ENCODE measurements around the gene MCTP1. TPM values are rescaled to one million over a fixed set of nuclear protein-coding genes. Genes with fewer than 3 reads are reported as not detected.

Gene MCTP1
- total RNA-seq, 1 experiment from 2014 or later = 16.6 TPM

DNA sequence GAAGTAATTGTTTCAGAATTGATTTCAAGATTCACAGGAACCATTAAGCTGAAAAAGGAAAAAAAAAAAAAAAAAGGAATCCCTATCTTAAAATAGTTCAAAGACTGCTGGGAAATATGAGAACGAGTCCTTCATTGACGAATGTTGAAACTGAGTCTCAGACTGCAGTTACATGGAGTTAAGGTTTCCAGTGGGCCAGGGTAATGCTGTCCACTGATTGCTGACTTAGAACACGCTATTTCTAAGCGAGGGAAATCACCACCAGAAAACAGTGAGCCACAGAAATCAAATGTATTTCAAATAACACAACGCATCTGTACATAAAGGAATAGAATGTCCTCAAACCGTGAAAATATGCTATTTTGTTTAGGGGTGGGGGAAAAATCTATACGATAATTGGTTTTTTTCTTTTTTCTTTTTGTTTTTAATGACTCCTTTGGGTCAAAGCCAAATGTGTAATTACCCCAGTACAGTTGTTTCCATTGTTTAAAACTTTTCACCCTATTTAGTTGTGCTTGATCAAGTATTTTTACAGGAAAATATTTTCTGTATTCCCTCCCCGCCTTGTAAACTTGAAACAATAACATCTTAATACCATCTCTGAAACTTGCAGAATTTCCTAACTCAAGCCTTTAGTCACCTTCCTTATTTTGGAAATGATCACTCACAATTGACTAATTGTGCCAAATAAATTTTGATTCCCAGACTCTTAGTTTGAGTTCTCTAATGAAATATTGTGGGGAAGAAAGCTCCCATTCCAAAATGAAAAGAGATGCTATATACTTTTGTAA, 208.3 kb downstream of the MCTP1 start:
- DNase-seq (ENCODE audit: low read depth) = no peak

DNA sequence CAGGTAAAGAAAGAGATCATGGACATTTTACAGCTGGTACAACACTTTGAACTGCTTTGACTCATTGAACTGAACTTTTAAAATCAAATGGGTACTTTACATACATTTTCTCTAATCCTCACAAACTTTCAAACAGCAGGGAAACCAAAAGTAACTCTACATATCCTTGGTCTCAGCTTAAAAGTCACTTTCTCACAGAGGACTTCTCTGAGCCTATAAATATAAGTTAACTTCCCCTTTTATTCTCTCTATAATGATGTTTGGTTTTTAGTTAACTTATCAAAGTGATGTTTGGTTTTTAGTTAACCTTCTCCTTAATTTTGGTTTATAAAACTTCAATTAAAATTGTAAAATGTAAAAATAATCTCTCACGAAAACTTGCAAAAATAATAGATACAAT, 209.8 kb downstream of the MCTP1 start:
- no peak for DNase-seq (ENCODE audit: low read depth)

DNA sequence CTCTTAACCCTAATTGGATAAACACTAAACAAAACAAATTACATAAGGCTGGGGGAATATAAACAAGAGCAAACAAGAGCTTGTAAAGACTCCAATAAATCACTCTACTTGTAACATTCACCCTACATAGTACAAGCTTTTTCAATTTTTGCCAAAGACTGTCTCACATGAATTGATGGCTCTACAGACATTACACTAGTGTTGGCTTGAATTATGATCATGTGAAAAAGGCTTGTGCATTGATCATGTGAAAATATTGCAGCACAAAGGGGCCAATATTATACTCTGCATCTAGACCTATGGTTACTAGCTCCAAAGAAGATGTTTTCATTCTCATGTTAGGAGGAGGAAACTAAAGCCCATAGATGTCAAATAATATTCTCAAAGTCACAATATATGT, 212.6 kb downstream of the MCTP1 start:
- DNase-seq (ENCODE audit: low read depth) = no peak

DNA sequence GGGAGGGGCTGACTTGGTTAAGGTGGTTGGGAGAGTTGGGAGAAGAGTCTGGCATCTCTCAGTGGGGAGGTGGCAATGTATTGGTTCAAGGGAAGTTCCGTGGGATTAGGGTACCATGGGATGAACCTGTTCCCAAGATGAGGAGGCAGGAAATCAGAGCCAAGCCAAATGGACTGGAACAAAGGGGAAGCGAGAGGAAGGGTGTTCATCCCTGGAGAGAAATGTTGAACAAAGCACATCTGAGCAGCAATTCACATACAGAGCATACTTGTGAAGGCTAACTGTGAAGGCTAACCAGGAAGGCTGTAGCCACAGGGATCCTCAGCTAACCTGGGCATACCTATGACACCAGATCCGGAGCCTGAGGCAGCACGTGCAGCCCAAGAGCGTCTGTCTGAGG, 214.0 kb downstream of the MCTP1 start:
- DNase-seq (ENCODE audit: low read depth) = no peak

DNA sequence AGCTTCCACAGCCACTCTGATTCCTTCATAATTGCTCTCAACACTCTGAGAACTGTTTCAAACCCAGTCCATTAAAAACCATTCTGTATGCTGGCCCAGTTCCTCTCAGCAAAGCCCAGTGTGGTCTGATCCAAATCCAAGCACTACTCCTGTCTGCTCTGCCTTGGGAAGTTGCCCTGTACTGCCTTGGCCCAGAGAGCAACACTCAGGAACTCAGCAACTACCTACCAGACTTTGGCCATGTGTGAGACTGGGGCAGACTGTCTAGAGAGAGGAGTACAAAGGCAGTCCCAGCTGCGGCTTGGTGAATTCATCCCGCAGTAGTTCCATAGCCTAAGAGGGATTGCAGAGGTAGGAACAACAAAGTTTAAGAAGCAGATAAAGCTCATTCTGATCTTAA, 214.4 kb downstream of the MCTP1 start:
- DNase-seq (ENCODE audit: low read depth) = no peak

DNA sequence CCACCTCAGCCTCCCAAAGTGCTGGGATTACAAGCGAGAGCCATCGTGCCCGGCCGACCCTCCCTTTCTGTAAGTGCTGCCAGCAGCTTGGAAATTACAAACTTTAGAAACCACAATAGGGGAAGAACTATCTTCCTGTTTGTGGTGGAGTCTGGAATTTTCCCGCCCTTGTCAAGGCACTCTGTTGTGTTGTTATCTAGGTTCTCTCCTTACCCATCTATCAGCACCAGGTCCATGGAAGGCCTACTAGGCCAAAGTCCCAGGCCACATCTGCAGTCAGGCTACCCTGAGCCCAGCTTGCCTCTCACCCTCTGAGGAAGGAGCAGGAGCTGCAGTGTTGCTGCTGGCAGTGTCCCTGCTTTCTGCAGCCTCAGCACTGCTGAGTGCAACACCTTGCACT, 214.9 kb downstream of the MCTP1 start:
- DNase-seq (ENCODE audit: low read depth) = no peak

DNA sequence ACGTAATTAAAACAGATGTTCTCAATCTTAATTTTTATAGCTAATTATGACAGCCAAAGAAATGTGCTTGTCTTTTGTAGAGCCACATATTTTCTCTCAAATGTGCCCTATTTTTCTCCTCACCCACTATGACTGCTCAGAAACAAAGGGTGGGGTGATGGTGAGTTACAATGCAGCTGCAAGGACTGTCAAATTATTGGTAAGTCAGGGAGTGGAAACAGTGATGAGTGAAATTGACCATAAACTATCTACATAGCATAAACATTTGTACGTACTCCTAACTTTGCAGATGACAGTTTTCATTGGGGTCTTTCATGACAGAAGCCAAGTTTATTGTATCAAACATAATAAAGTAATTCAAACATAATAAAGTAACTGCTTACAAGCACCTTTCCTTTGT, 215.9 kb downstream of the MCTP1 start:
- no peak for DNase-seq (ENCODE audit: low read depth)

DNA sequence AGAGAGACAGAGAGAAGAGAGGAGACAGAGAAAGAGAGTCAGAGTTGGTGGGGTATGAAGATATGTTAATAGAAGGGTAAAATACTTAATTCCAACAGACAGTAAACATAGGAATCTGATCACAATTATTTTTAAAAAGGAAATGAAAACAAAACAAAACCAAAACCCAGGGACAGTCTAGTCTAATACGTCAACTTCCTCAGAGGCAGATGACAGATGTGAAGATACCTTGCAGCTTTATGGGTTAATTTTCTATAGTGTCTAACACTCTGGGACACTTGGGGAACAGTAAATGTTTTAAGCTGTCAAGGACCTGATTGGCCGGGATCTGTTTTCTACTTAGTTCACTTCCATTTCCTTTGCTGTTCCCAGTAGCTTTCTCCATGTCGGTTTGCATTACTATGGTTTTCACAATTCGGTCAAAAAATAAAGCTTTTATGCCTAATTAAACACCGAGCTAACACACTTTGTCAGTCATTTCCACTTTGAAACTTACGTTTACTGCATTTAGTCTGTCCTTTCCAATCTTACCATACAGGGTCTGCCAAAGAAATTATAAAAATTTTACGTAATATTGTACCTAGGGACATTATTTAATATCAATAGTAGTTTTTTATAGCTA, 216.5 kb downstream of the MCTP1 start:
- DNase-seq (ENCODE audit: low read depth) = no peak

DNA sequence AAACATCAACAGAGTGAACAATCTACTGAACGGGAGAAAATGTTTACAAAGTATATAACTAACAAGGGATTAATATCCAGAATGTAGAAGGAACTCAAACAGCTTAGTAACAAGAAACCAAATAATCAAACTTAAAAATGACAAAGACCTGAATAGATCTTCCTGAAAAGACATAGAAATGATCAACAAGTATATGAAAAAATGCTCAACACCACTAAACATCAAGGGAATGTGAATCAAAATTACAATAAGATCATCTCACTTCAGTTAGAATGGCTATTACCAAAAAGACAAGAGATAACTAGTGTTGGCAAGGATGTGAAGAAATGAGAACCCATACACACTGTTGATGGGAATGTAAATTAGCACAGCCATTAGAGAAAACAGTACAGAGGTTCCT, 218.8 kb downstream of the MCTP1 start:
- no peak for DNase-seq (ENCODE audit: low read depth)

DNA sequence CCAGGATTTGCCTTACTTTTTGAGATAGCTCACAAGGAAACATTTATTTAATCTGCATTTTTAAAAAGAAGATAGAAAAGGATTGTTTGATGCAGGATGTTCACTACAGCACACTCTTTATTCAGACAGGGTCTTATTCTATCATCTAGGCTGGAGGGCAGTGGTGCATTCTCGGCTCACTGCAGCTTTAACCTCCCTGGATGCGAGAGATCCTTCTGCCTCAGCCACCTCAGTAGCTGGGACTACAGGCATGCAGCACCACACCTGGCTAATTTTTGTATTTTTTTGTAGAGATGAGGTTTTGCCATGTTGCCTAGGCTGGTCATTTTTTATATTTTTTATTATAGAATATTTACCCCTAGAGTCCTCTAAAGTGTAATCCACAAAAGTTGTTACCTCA, 221.4 kb downstream of the MCTP1 start:
- DNase-seq (ENCODE audit: low read depth) = no peak

DNA sequence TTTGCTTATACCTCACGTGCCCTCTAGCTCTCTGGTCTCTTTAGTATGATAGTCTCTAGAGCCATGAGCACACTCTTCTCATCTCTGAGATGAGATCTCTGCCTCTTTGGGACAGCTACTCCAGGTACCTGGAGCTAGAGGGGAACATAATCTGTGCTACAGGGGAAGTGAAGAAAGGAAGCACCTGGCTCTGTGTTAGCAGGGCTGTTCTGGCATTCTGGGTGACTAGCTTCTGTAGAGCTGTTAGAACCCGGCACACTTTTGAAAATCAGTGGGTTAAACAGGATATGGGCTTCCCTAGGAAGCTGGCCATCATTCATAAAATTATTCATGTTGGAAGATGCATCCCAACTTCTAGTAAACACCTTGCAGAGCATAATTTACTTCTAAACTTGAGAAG, 224.8 kb downstream of the MCTP1 start:
- DNase-seq (ENCODE audit: low read depth) = no peak

DNA sequence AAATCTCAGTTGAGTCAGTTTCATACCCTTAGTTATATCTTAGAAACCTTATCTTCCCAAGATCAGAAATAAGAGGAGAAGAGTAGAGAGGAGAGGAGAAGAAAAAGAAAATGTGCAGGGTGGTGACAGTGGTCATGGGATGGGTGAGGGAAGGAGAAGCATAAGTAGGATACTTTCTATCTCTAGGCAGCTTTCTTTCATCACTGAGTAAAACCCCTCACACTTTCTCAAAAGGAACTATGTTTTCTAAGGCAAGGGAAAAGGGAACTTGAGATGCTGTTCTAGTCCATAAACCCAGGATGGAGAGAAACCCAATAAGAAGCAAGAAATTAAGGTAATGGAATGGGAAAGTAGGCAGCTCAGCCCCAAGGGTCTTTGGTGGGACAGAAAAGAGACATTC, 225.3 kb downstream of the MCTP1 start:
- DNase-seq (ENCODE audit: low read depth) = no peak

DNA sequence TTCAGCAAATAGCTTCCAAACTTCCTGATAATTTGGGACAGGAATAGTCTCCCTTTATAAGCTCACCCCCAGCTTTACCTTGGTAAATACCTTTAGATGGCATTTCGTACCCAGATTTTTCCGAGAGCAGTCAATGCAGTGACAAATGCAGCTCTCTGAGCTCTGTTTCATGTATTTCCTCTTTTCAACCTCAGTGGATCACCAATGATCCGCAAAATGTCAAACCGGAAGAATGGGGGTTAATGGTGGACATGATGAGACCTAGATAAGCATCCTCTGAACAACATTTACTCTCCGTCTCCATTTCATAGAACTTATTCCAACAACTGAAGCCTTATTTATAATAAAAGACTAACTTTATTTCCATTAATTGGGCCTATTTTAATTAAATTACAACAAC, 227.3 kb downstream of the MCTP1 start:
- no peak for DNase-seq (ENCODE audit: low read depth)

DNA sequence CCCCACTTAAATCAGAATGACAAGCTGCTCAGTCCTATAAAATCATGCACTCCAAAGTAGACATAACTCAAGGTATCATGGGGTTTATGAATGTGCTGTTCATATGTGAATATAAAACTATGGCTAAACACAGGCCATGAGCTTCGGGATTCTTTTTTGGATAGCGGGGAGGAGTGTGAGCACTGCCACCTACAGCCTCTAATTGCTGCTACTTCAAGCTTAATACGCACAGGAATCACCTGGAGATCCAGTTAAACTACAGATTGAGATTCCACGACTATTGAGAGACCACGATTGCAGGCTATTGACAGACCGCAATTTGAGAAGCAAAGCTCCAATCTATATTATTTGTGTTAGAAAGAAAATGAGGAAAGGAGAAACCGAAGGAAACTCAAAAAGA, 231.6 kb downstream of the MCTP1 start:
- no peak for DNase-seq (ENCODE audit: low read depth)

DNA sequence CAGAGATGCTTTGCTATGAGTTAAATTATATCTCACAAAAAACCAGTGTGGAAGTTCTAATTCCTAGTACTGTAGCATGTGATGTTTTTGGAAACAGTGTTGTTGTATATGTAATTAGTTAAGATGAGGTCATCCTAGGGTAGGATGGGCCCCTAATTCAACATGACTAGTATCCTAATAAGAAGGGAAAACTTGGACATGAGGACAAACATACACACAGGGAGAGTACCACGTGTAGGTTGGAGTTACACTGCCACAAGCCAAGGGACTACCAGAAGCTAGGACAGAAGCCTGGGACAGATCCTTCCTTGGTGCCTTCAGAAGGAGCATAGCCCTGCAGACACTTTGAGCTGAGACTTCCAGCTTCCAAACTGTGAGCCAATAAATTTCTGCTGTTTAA, 234.2 kb downstream of the MCTP1 start:
- DNase-seq (ENCODE audit: low read depth) = no peak

DNA sequence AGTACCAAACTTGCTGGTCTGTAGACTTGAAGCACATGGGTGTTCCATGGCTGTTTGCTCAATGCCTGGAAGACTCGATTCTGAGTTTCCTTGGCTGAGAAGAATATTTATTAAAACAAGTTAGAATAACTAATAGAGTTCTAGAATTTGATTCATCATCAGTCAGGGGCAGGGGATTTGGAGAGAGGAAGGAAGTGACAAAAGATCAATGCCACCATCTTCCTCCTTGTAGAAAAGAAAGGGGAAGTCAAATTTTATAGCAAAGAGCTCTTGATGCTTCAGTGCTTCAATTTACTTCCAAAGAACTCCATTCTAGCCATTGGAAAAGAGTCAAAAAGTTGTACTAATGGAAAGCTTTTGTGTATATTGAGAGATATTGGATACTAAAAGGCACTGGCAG, 236.3 kb downstream of the MCTP1 start:
- no peak for DNase-seq (ENCODE audit: low read depth)

DNA sequence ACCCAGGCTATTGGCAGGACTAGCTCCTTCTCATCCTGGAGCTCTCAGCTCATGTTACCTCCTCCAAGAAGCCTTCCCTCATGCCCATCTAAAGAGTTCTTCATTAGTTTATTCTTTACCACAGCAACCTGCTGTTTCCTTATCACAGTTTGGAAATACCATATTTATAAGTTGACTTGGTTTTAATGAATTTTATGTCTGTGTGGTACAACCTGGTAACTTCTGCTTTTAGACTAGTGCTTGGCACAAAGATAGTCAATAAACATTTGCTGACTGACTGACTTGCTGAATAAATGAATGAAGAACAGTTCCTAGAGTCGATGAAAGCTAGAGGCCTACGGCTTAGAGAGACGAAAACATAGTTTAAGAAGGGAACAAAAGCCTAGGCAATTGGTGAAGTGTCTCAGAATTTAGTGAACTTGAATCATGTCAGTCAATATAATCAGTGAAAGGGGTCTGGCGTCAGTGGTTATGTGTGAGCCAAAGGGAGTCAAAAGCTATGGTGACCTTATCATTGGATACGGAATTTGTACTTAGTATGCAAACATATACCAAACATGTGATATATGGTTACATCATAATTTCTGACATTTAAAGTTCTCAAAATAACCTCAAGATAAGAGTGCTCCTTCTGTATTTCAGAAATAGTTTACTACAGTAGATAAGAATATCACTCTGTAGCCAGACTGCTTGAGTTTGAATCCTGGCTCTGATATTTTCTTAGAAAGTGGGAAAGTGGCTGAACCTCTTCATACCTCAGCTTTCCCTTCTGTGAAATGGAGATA, 239.5 kb downstream of the MCTP1 start:
- DNase-seq (ENCODE audit: low read depth) = no peak

DNA sequence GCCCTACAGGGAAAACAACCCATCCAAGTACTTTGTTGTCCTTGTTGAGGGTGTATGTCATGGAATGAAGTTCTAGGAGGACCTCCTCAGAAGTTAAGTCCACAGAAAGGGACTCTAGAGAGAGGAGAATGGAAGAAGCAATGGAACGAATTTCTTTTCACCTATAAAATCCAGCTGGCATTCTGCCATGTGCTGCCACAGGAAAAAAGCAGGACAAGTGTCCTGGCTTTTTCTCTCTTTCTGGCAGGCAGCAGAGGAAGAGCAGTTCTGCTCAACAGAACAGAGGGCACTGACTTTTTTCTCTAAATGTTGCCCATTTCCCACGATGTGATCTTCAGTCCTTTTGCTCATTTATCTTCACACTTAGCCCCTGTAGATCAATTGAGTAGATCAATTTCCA, 240.8 kb downstream of the MCTP1 start:
- no peak for DNase-seq (ENCODE audit: low read depth)

DNA sequence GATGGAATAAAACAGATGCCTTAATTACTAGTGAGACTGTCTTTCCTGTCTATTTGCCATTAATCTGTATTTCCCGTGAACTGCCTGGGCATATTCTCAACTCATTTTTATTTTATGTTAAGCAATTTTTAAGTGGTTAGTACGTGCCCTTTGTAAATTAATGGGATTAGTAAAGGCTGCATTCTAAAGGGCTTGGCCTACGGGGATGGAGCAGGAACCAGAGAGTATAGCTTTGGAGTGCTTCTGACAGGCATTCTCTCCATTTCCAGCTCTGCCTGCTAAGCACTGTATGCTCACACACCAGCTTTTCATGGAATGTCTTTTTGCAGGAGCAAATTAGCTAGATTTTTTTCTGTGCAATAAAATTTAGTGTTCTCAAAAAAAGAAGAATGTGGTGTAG, 241.2 kb downstream of the MCTP1 start:
- DNase-seq (ENCODE audit: low read depth) = no peak

DNA sequence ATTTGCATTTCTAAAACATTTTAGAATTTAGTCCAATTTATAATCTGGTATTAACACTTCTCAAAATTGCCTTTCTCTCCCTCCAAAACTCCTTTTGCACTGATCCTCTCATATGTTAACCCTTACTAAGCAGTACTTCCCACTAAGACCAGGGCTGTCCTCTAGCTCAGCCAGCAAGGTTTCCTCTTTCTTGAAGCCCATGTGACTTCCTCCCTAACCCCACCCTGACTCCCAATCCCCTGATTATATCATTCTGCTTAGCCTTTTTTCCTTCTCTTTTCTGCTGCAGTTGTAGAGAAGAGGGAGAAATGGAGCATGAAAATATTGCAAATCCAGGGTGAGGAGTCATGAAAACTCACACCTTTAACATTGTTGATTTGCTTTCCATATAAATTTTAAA, 241.7 kb downstream of the MCTP1 start:
- DNase-seq (ENCODE audit: low read depth) = no peak

DNA sequence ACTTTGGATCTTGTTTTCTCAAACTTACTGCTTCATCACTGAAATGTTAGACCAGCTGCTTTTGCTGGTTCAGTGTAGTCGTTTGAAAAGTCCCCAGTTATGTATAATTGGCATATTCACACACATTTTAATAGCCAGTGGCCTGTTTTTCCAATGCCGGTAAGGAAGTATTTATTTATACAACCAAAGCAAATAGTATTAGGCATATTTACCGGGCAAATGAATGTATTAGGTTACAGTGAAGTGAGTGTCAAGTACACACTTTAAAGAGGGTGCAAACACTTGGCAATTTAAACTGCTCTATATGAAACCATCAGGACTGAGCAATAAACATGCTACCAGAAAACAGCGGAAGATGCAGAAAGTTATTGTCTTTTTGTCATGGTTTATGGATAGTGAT, 242.9 kb downstream of the MCTP1 start:
- DNase-seq (ENCODE audit: low read depth) = no peak

DNA sequence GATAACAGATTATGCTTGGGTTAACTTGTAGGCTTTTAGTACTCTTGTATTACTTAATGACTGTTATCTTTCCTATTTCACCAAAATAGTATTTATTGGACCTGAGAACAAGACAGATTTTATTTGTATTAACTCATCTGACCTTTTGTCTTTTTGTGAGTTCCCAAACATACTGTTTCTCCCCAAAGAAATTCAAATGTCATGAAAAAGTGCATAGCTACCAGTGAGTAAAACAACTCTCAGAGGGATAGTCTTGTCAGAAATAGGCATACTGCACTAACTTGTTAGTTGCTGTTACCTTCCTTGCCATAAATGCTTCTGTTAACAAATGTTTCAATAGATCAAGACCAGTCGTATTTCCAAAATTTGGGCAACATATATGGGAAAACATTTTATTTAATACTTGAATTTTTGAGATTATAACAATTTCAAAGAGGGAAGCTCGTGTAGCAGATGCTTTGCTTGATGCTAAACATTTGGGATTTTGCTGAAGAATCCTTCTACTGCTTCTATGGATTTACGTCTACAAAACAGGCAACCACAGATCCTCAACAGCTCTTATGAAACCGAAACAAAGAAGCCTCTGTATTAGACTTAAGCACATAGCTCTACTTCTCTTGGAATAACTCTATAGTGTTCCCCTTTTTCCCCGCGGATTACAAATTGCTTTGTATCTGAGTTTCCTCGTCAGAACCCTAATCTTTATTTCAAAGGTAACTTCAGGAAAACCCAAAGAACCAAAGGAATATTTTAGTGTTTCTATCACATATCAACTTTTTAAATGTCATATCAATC, 248.8 kb downstream of the MCTP1 start:
- DNase-seq (ENCODE audit: low read depth) = peak; percentile 23
